Measurements from ENCODE around the gene CRISPLD2. TPM values are rescaled to one million over a fixed set of nuclear protein-coding genes. Genes with fewer than 3 reads are reported as not detected.

CRISPLD2 gene
- total RNA-seq, 1 donor from 2014 or later = not detected

GRCh38 chr16:84922351-84923120, 102.8 kb downstream of the CRISPLD2 start:
- intact Hi-C loops (cut with micrococcal nuclease) = no loop called here
- CTCF ChIA-PET = interaction anchor here (0.8 to 1.0 kb wide), 2 partner anchors 46 to 49 kb away, joined by 3 read pairs; no protein-coding TSS in a partner anchor
- no peak for TF ChIP-seq CTCF (IDR thresholded peaks at IDR 0.05)
- POLR2A ChIA-PET = no interaction called here
- ATAC-seq (ENCODE audit: low read depth) (no peak), DNase-seq (no peak)
- Mint-ChIP-seq H3K4me3 (no peak overlapping the region), H3K27me3 (peaks cover 14% of the 10 kb centered on the region), H3K9me3 (no peaks in the 10 kb centered on the region), H3K4me1 (no peaks in the 10 kb centered on the region), H3K36me3 (ENCODE audit: low read depth) (no peaks in the 10 kb centered on the region), H3K27ac (no peak overlapping the region)

- no peak overlapping the region for H3K4me3 Mint-ChIP-seq
- H3K36me3 Mint-ChIP-seq (ENCODE audit: low read depth) = no peaks in the 10 kb centered on the region
- no peaks in the 10 kb centered on the region for H3K4me1 Mint-ChIP-seq
- intact Hi-C loops (cut with micrococcal nuclease) = loop anchor here (1.0 kb wide), 3 partner anchors 28 to 162 kb away; no protein-coding TSS in a partner anchor
- ChIA-PET CTCF (interaction anchor here (0.6 to 2.2 kb wide), 5 partner anchors 27 to 304 kb away, joined by 3 to 10 read pairs (median 4); no protein-coding TSS in a partner anchor), POLR2A (no interaction called here)
- ATAC-seq (ENCODE audit: low read depth) = no peak
- no peak overlapping the region for H3K27ac Mint-ChIP-seq
- TF ChIP-seq CTCF (IDR thresholded peaks at IDR 0.05) = no peak
- no peak for DNase-seq
- H3K9me3 Mint-ChIP-seq = no peaks in the 10 kb centered on the region
- H3K27me3 Mint-ChIP-seq = peaks cover 7% of the 10 kb centered on the region
Observed at GRCh38 chr16:84924331-84925091, 104.7 kb downstream of the CRISPLD2 start.

- Mint-ChIP-seq H3K4me1 (no peaks in the 10 kb centered on the region), H3K36me3 (ENCODE audit: low read depth) (no peaks in the 10 kb centered on the region), H3K9me3 (no peaks in the 10 kb centered on the region), H3K4me3 (no peak overlapping the region), H3K27ac (no peak overlapping the region), H3K27me3 (peaks cover 3% of the 10 kb centered on the region)
- ChIA-PET CTCF (interaction anchor here (0.6 to 2.2 kb wide), 6 partner anchors 26 to 304 kb away, joined by 3 to 10 read pairs (median 5); no protein-coding TSS in a partner anchor), POLR2A (no interaction called here)
- intact Hi-C loops (cut with micrococcal nuclease) = loop anchor here (1.0 kb wide), 3 partner anchors 27 to 161 kb away; no protein-coding TSS in a partner anchor
- ATAC-seq (ENCODE audit: low read depth) = no peak
- no peak for TF ChIP-seq CTCF (IDR thresholded peaks at IDR 0.05)
- DNase-seq = peak; percentile 62
Observed at GRCh38 chr16:84925092-84925772, 105.4 kb downstream of the CRISPLD2 start.

GRCh38 chr16:84925773-84926372, 106.1 kb downstream of the CRISPLD2 start:
- Mint-ChIP-seq H3K4me3 (no peak overlapping the region), H3K9me3 (no peaks in the 10 kb centered on the region), H3K27me3 (peaks cover 3% of the 10 kb centered on the region), H3K4me1 (no peaks in the 10 kb centered on the region), H3K36me3 (ENCODE audit: low read depth) (no peaks in the 10 kb centered on the region), H3K27ac (no peak overlapping the region)
- no peak for TF ChIP-seq CTCF (IDR thresholded peaks at IDR 0.05)
- intact Hi-C loops (cut with micrococcal nuclease) = loop anchor here (1.0 kb wide), 3 partner anchors 26 to 160 kb away; no protein-coding TSS in a partner anchor
- DNase-seq = no peak
- ChIA-PET POLR2A (no interaction called here), CTCF (interaction anchor here (1.7 to 2.2 kb wide), 2 partner anchors 26 to 161 kb away, joined by 7 to 10 read pairs; no protein-coding TSS in a partner anchor)
- ATAC-seq (ENCODE audit: low read depth) = no peak

Data from activated B cell treated with CpG ODN at 0.5 μM for 24 hours (primary cell).